ENCODE measurements around the gene MAPRE2. TPM values are rescaled to one million over a fixed set of nuclear protein-coding genes. Genes with fewer than 3 reads are reported as not detected.

MAPRE2 gene
- total and polyA plus RNA-seq, 2 donors (not counting 1 experiment from before 2014, with no cell fraction given), result 18.5 to 88.1 TPM

- Histone ChIP-seq H3K9me3 (ENCODE audit: control insufficient read depth, insufficient read depth, low read depth, low read length) (no peaks in the 10 kb centered on the region), H4K20me1 (ENCODE audit: control insufficient read depth, extremely low read depth, insufficient read depth, low read length) (no peaks in the 10 kb centered on the region), H3K4me2 (ENCODE audit: extremely low read depth, insufficient read depth, low read length) (peak overlapping the region; percentile 55), H3K36me3 (ENCODE audit: control insufficient read depth, insufficient read depth, low read length) (no peaks in the 10 kb centered on the region), H3K4me3 (replicated peaks in 1 of 4; ENCODE audit: control extremely low read depth in 1 of 4, insufficient read depth in 1 of 4, low read depth in 3 of 4, low read length in 4 of 4) (no peak overlapping the region), H3K27ac (ENCODE audit: insufficient read depth, low read length) (peak overlapping the region; percentile 74), H2AFZ (ENCODE audit: low read length) (peak overlapping the region; percentile 49), H3K27me3 (ENCODE audit: control insufficient read depth, insufficient read depth, low read length) (no peaks in the 10 kb centered on the region), H3K9ac (ENCODE audit: insufficient read depth, low read length) (no peak overlapping the region), H3K79me2 (ENCODE audit: control insufficient read depth, insufficient read depth, low read length) (no peaks in the 10 kb centered on the region), H3K4me1 (ENCODE audit: control insufficient read depth, extremely low read depth, insufficient read depth, low read length) (peaks cover 8% of the 10 kb centered on the region)
- TF ChIP-seq EZH2 (IDR thresholded peaks at IDR 0.05; ENCODE audit: low read length, missing control alignments), result no peak
- no peak for TF ChIP-seq CTCF (conservative IDR thresholded peaks at IDR 0.05 in 1 of 2, IDR thresholded peaks at IDR 0.05 in 1 of 2; ENCODE audit: low read depth in 1 of 2, low read length in 2 of 2)
- DNase-seq (ENCODE audit: low read depth in 2 of 2), result peak; percentile 66 to 79
Observed at GRCh38 chr18:35029103-35029502, 12.1 kb upstream of the MAPRE2 start.

- peak overlapping the region; percentile 74 for H3K27ac ChIP-seq (ENCODE audit: insufficient read depth, low read length)
- H3K9ac ChIP-seq (ENCODE audit: insufficient read depth, low read length), result no peak overlapping the region
- H3K4me3 ChIP-seq (replicated peaks in 1 of 4; ENCODE audit: control extremely low read depth in 1 of 4, insufficient read depth in 1 of 4, low read depth in 3 of 4, low read length in 4 of 4), result peak overlapping the region in 1 of 4 experiments; percentile 26
- H3K4me1 ChIP-seq (ENCODE audit: control insufficient read depth, extremely low read depth, insufficient read depth, low read length), result peaks cover 8% of the 10 kb centered on the region
- peak in 1 of 2 donors; percentile 31 for DNase-seq (ENCODE audit: low read depth in 2 of 2)
- no peaks in the 10 kb centered on the region for H3K9me3 ChIP-seq (ENCODE audit: control insufficient read depth, insufficient read depth, low read depth, low read length)
- H4K20me1 ChIP-seq (ENCODE audit: control insufficient read depth, extremely low read depth, insufficient read depth, low read length), result no peaks in the 10 kb centered on the region
- TF ChIP-seq EZH2 (IDR thresholded peaks at IDR 0.05; ENCODE audit: low read length, missing control alignments) (no peak), CTCF (conservative IDR thresholded peaks at IDR 0.05 in 1 of 2, IDR thresholded peaks at IDR 0.05 in 1 of 2; ENCODE audit: low read depth in 1 of 2, low read length in 2 of 2) (peak in 1 of 2 donors; percentile 6)
- no peaks in the 10 kb centered on the region for H3K36me3 ChIP-seq (ENCODE audit: control insufficient read depth, insufficient read depth, low read length)
- no peaks in the 10 kb centered on the region for H3K27me3 ChIP-seq (ENCODE audit: control insufficient read depth, insufficient read depth, low read length)
- H2AFZ ChIP-seq (ENCODE audit: low read length), result peak overlapping the region; percentile 76
- H3K79me2 ChIP-seq (ENCODE audit: control insufficient read depth, insufficient read depth, low read length), result no peaks in the 10 kb centered on the region
- peak overlapping the region; percentile 55 for H3K4me2 ChIP-seq (ENCODE audit: extremely low read depth, insufficient read depth, low read length)
Observed at GRCh38 chr18:35029770-35030169, 11.4 kb upstream of the MAPRE2 start.

- TF ChIP-seq EZH2 (IDR thresholded peaks at IDR 0.05; ENCODE audit: low read length, missing control alignments) (no peak), CTCF (conservative IDR thresholded peaks at IDR 0.05 in 1 of 2, IDR thresholded peaks at IDR 0.05 in 1 of 2; ENCODE audit: low read depth in 1 of 2, low read length in 2 of 2) (no peak)
- H3K27ac ChIP-seq (ENCODE audit: insufficient read depth, low read length), result peak overlapping the region; percentile 74
- H4K20me1 ChIP-seq (ENCODE audit: control insufficient read depth, extremely low read depth, insufficient read depth, low read length), result no peaks in the 10 kb centered on the region
- peaks cover 8% of the 10 kb centered on the region for H3K4me1 ChIP-seq (ENCODE audit: control insufficient read depth, extremely low read depth, insufficient read depth, low read length)
- no peaks in the 10 kb centered on the region for H3K79me2 ChIP-seq (ENCODE audit: control insufficient read depth, insufficient read depth, low read length)
- no peaks in the 10 kb centered on the region for H3K36me3 ChIP-seq (ENCODE audit: control insufficient read depth, insufficient read depth, low read length)
- H2AFZ ChIP-seq (ENCODE audit: low read length), result peak overlapping the region; percentile 76
- H3K27me3 ChIP-seq (ENCODE audit: control insufficient read depth, insufficient read depth, low read length), result no peaks in the 10 kb centered on the region
- no peak for DNase-seq (ENCODE audit: low read depth in 2 of 2)
- no peaks in the 10 kb centered on the region for H3K9me3 ChIP-seq (ENCODE audit: control insufficient read depth, insufficient read depth, low read depth, low read length)
- H3K4me3 ChIP-seq (replicated peaks in 1 of 4; ENCODE audit: control extremely low read depth in 1 of 4, insufficient read depth in 1 of 4, low read depth in 3 of 4, low read length in 4 of 4), result no peak overlapping the region
- H3K4me2 ChIP-seq (ENCODE audit: extremely low read depth, insufficient read depth, low read length), result peak overlapping the region; percentile 55
- no peak overlapping the region for H3K9ac ChIP-seq (ENCODE audit: insufficient read depth, low read length)
Observed at GRCh38 chr18:35030277-35030989, 10.8 kb upstream of the MAPRE2 start.
